Stimulated activated naive CD8-positive, alpha-beta T cell treated with anti-CD3 and anti-CD28 coated beads, Interleukin-15, Interleukin-2, amounts not matched to agents 100 U/mL and 50 U/mL, for 24 hours (primary cell): Measurements from ENCODE around the gene FAM240A.
A peak's percentile ranks its signal among the peaks of the same experiment; 100 is the strongest.

Experiments
- ATAC-seq: fragments of 150-1000 bp; cut with Tn5 transposase; one replicate; pipeline ENCODE4 v1.10.0; 2021
- DNase-seq: peaks from one replicate; pipeline ENCODE4 v3.0.0; 2021

FAM240A gene

DNA sequence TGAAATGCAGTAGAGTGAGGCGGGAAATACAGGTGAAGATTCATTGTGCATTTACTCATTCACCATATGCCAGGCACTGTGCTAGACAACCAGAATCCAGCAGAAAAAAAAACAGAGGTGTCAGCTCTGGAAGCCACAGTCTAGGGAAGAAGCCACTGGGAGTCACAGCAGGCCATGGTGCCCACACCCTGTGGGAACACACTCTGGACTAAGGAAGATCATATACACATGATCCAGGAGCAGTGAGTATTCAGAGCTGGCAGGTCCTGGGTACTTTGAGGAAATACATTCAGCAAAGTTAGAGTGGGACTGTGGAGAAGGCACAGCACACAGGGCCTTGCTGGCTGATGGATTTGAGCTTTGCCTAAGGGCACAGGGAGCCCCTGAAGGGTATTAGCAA, 14.8 kb downstream of the FAM240A start:
- ATAC-seq = no peak
- no peak for DNase-seq

DNA sequence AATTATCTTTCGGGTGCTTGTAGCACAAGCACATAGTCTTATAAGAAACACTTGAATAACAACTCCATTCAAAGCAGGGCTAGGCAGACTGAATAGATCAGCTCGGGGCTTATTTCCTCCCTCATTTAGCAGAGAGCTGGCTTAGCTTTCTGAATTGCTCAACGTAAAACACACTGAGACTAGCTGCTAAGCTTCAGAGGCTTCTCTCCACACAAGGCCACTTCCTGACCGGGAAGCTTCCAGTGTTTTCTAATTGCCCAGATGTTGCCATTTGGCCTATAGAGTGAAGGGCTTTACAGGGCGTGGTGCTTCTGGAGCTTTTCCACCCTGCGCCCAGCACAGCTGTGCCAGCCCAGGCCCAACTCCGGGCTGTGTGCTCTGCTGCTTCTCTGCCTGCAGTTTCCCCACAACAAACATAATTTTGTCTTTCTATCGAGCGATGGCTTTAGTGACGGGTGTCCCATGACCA, 16.6 kb downstream of the FAM240A start:
- no peak for DNase-seq

DNA sequence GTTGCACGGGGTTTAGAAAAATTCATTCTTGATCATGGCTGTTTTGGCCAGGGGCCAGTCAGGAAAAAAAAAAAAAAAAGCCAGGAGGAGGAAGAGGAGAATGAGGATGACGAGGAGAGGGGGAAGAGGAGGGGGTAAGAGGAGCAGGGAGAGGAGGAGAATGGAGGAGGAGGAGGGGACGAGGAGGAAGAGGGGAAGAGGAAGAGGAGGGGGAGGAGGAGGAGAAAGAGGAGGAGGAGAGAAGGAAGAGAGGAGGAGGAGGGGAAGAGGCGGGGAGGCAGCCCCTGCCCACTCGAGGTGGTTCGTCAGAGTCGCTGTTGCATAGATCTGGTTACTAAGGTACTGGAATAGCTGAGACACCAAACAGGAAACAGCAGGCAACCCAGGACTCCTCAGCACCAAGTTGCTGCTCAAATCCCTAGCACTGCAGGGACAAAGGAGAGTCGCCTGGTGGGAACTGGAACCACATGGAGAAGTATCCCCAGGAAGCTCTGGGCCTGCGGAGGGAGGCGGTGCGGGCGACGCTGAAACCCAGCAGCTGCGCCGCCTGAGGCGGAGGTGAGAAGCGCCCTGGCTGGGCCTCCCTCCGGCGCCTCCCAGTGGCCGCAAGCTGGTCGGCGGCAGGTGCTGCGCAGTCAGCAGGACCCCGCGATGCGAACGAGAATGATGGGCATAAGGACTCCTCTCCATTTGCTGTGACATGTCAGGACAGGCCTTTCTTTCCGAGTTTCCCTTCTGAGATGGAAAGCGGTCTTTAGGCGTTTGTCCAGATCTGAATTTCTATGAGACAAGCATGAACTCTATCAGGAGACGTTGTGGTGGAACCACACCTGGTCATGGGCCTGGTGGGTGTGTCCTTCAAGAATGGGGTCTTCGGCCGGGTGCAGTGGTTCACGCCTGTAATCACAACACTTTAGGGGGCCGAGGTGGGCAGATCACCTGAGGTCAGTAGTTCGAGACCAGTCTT, 17.5 kb downstream of the FAM240A start:
- peak; percentile 83 for DNase-seq
- peak; percentile 97 for ATAC-seq

More for the DNA sequence above, 16.6 kb downstream of the FAM240A start:
- no peak for ATAC-seq

DNA sequence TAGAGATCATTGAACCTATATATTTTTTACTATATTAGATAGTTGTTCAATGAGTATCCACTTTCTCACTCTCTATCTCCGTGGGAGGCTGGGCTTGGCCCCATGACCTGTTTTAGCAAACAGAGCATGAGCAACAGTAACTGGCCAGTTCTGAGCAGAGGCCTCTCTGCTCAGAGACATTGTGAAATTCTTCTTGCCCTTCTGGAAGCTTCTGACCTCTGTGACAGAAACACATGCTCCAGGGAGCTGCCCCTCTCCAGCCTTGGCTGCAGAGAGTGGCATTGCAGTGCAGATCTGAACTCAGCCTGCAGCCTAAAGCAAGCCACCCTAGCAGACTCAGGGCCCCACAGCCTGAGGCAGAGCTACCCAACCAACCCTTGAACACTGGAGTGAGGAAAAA, 20.5 kb downstream of the FAM240A start:
- DNase-seq = no peak
- ATAC-seq = no peak

DNA sequence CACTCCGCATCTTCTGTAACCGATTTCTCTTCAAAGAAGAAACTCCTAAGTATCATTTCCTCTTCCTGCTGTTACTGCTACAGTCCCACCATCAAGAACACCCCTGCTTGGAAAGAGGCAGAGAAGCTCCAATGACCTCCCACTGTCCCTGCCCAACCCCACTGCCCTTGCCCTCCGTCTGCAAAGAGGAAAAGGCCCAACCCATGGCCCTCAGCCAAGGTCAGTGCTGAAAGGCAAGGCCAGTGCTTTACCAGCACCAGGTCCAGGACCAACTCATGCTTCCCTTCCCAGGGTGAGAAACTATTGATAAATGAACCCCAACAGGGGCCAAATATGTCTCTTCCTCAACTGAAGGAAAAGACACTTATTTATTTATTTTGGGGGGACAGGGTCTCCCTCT, 22.5 kb downstream of the FAM240A start:
- DNase-seq (no peak), ATAC-seq (no peak)

DNA sequence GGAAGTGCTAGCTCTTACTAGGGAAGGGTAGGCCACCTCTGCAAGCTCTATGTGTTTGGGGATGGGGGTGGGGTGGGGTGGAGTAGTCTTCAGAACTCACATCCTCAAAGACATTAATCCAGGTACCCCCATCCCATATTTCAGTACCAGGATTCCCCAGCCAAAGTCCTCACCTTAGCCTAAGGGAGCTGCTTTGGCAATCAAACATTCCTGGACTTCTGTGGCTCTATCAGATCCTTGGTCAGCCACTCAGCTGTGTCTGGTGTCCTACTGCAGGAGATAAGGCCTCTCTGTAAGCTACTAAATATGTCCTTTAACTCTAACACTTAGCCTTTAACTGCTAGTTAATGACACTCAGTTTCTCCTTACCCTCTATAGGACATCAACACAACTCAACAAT, 26.9 kb downstream of the FAM240A start:
- ATAC-seq = no peak
- no peak for DNase-seq

DNA sequence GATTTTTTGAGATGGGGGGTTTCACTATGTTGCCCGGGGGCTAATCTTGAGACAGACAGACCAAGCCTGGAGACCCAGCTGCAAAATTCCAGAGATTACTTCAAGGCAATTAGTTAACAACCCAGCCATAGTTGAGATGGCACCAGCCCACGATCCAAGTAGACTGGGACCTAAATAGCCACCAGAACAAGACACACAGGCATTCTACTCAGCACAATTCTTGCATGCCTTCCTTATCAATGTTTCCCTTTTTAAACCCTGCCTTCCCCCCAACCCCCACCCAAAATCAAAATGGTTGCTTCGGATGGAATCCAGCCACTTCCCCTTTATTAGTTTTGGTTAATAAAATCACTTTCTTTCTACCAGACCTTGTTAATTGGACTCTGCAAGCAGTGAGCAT, 28.6 kb downstream of the FAM240A start:
- no peak for ATAC-seq
- no peak for DNase-seq

DNA sequence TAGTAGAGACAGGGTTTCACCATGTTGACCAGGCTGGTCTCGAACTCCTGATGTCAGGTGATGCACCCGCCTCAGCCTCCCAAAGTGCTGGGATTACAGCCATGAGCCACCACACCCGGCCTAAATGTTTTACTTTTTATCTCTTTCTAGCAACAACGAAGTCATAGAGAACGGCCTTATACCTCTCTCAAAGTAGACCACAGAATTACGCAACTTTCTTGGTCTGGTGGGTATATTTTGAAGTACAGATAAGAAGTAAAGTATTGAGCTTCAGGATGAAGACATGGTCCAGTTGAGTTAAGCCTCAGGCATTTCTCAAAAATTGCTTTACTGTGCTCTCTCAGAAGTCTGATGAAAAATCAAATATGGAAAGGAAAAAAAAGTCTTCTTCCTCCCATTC, 30.6 kb downstream of the FAM240A start:
- DNase-seq (no peak), ATAC-seq (no peak)

DNA sequence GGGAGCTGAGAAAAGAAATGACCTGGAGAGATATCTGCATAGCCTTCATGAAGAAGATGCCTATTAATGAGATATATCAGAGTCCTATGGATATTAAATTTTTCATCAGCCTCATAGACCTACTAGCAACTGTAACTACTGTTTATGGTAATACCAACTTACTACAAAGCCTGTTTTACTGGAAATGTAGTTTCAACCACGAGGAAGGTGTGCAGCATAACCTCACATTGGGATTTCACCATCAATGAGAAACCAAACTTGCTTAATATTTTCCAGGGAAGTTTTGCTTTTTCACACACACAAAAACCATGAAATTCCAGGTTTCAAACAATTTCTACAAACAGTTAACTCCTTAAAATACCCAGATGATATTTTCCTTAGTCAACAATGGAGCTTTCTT, 31.4 kb downstream of the FAM240A start:
- no peak for ATAC-seq
- no peak for DNase-seq

DNA sequence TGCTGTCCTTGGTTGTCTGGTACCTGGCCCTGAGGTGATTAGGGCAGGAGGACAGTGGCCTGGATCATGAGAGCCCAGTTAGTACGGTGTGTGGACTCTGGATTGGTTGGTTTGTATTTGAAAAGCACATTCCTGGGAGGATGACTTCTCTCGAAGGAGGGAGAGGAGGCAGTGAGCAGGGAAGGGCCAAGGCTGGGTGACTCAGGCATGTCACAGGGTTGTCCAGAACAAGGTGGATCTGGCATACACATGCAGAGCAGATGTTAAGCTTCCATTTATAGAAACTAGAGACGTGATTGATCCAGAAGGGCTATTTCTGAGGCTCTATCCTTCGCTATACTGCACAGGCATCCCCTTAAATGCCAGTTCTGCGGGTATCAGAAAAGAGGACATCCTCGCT, 34.4 kb downstream of the FAM240A start:
- DNase-seq = no peak
- ATAC-seq = no peak

DNA sequence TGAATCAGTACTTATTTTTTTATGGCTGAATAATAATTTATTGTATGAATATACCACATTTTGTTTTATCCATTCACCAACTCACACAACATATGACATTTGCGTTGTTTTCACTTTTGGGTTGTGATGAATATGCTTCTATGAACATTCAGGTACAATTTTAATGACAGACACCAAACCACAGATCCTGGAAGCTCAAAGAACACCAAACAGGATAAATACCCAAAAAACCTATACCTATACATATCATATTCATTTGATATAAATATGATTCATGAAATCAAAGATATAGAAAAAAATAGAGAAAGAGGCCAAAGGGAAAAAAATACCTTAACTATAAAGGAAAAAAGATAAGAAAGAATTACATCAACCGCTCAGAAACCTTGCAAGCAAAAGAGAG, 35.8 kb downstream of the FAM240A start:
- DNase-seq (no peak), ATAC-seq (no peak)

DNA sequence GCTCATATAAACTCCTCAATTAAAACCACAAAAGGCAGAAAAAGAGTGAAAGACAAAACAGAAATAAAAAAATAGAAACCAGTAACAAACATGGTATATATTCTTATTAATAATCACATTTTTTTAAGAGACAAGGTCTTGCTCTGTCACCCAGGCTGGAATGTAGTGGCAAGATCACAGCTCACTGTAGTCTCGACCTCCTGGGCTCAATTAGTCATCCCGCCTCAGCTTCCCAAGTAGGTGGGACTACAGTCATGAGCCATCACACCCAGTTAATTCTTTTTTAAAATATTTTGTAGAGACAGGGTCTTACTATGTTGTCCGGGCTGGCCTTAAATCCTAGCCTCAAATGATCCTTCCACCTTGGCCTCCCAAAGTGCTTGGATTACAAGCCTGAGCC, 37.1 kb downstream of the FAM240A start:
- ATAC-seq = no peak
- DNase-seq = no peak

DNA sequence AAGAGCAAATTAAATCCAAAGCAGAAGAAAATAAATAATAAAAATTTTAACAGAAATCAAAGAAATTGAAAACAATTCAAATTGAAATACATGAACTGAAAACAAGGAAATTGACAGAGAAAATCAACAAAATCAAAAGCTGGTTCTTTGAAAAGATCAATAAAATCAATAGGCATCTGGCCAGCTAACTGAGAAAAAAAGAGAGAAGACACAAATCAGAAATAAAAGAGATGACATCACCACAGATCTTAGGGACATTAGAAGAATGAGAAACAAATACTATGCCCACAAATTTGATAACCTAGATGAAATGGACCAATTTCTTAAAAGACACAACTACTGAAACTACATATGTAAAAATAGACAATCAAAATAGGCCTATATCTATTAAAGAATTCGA, 38.8 kb downstream of the FAM240A start:
- no peak for DNase-seq
- no peak for ATAC-seq

DNA sequence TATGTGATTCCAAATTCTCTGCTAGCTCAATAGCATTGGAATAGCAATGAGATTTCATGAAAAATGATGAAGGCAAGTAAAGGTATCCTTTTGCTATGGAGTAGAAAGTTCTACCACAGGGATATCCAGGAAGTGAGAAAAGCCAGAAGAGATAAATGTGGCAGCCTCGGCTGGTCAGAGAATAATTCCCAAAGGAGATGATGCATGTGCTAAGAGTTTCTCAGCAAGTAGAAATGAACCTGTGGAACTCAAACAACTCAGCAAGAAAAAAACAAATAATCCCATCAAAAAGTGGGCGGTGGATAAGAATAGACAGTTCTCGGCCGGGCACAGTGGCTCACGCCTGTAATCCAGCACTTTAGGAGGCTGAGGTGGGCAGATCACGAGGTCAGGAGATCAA, 42.9 kb downstream of the FAM240A start:
- no peak for DNase-seq
- no peak for ATAC-seq

DNA sequence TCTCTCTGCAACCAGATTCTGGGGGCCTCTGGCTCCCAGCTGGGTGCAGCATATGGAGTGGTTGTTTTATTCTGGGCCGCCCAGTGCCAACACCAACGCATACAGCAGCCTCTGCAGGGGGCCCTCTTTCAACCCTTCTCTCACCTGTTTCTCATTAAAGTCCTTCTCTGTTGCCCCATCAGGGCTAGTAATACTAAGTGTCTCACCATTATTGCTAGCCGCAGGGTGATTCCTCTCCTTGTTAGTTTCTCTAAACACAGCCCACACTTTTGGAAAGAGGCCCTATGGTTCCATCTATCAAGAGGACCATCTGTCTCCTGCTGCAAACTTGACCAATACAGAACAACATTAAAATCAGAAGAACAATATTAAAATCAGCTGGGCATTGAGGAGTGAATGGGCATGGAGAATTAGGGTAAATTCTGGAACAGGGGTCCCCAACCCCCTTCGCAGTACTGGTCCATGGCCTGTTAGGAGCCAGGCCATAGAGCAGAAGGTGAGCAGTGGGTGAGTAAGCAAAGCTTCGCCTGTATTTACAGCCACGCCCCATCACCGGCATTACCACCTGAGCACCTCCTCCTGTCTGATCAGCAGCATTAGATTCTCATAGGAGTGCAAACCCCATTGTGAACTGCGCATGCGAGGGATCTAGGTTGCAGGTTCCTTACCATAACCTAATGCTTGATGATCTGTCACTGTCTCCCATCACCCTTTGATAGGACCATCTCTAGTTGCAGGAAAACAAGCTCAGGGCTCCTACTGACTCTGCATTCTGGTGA, 44.6 kb downstream of the FAM240A start:
- ATAC-seq (no peak), DNase-seq (no peak)

DNA sequence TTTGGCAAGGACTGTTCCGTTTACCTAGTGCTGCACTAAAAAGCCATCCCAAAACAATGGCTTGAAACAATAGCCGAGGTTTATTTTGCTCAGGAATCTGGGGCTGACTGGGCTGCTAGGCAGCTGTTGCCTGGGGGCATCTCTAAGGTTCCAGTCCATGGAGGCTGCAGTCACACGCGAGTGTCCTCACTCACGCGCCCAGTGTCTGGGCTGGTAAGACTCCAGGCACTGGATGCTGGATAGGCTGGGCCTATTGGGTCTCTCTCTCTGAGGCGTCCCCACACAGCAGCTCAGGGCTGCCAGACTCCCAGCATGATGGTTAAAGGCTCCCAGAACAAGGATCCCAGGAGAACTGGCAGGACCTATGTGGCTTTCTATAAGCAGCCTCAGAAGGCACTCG, 47.0 kb downstream of the FAM240A start:
- ATAC-seq = no peak

DNA sequence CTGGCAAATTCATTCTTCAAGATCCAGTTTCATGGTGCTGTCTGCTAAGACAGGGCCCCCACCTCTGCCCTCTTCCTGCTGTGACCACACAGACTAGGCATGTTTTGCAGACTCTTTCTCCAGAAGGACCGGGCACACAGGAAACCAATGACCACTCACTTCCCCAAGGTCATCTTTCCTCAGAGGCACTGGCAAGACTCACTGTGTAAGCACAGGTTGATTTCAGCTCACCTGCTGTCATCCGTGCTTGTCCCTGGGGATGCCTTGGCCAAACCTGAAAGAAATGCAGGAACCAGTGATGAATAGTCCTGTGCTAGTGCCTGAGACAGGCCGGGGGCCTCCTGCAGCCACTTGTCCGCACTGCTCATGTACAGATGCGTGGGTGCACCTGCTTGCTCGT, 47.7 kb downstream of the FAM240A start:
- no peak for DNase-seq
- ATAC-seq = no peak

More for the DNA sequence above, 47.0 kb downstream of the FAM240A start:
- no peak for DNase-seq

DNA sequence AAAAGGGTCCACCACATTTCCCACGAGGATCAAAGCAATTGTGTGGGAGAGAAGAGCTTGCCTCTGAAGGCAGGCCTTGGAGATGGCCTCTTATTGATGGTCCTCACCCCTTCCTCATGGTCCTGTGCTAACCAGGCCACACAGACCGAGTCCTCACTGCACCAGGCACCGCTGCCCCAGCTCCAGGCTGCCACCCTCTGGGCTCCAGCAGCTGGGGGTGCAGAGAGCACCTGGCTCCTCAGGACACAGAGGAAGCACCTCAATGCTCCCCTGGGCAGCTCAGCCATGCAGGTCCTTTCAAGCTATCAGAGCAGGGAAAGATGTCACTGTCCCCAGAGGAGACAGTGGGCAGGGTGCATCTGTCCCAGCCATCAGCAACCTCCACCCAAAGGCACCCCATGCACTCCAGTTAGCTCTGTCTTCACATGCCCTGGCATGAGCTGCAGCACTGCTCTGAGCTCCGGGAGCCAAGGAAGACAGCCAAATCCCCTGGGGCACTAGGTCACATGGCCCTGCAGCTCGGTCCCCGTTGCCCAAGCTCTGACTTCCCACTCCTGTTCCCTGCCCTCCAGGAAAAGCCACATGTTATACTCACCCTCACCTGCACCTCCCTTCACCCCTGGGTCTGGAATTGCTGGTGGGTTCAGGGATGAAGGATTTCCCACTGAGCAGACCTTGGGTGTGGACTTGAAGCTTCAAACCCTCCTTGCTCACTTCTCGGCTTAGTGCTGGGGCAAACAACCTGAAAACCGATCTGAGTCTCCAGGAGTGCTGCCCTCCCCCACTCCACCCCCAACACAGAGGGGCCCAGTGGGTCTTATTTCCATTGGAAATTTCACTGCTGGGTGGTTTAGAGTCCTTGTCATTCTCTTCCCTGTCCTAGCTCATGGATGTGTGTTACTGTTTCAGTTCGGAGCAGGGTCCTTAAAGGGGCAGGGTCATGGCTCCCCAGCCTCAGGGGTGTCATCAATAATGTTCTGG, 48.5 kb downstream of the FAM240A start:
- ATAC-seq = no peak

DNA sequence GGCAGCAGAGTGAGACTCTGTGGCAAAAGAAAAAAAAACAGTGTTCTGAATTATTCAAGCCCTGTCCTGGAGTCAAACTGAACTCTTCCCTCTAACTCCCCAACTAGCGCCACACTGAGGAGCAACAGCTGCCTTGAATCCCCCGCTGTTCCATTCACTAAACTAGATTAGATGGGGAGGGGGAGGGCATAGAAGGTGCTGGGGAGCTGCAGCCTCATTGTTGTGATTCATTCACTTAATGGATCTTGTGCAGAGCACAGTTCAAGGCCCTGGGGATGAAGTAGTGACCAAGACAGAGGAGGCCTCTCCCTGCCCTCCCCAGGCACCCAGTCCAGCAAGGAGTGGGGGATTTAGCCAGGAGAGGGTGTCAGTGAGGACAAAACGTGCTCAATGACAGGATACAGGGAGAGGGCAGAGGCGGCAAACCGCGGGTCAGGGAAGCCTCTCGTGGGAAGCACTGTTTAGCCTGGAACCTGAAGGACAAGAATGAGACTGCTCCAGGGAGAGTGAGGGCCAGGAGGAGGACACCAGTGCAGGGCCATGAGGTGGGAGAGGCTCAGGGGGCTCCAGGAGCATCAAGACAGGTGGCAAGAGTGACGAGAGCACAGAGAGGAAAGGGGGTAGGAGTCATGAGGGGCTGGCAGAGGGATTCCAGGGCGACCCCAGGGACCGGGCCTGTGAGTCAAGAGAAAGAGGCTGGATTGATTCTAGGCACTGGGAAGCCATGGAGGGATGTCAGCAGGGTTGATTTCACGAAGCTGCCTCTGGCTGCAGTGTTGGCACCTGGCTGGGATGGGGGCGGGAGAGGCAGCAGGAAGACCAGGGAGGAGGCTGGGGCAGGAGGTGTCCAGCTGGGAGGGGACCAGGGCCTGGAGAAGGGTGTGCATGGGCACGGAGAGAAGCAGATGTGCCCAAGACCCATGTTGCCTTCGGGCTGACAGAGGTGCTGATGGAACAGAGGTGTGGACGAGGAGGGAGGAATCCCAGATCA, 49.7 kb downstream of the FAM240A start:
- no peak for DNase-seq
- no peak for ATAC-seq

More for the DNA sequence above, 48.5 kb downstream of the FAM240A start:
- DNase-seq = no peak

DNA sequence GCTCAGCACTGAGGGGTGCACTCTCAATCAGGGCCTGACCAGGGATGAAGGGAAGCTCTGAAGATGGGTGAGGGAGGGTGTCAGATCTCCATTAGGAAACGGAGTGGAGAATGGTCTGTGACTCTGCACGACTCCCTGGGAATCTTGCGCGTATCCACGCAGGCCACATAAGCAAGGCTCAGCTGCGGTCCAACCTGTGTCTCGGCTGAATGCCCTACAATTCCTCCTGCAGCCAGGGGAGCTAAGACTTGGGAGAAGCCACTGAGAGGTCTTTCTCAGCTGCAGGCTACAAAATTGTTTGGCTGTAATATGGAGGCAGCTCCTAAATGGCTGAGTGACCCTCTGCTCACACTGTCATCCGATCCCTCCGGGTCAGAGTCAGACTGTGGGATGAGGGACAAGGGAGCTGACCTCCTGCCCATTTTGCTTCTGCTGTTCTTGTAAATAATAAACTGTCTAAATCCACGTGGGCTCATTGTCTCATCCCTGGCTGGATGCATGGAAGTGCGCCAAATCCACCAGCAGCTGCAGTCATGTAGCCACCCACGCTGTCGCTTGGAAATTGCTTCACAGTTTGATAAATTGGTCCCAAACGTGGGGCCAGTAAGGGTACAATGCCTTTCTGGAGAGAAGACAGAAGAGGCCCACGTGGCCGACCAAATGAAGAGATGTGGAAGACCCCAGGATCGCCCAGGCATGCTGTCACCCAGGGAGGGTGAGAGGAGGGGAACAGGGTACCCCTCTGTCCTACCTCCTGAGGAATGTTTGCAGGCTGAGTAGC, 50.6 kb downstream of the FAM240A start:
- no peak for ATAC-seq
- DNase-seq = no peak
